ENCODE results near the gene C13orf46.
"Not testable (repeated sequence)": the region's sequence is repeated elsewhere in the genome, so short reads cannot be mapped to it uniquely, and the experiment has no call there.

C13orf46 gene

GRCh38 chr13:113973218-113974164 lies at the start of gene C13orf46:
Gene C13orf46 (minus strand): TSS chr13:113974076. CDS start chr13:113973997, 79 bp downstream.
- in situ Hi-C loops (cut with MboI; ENCODE audit: low sequenced_read_pairs): no loop called here
- Histone ChIP-seq H3K36me3 (replicated peaks) (no peaks in the 10 kb centered on the region), H3K27me3 (ENCODE audit: low read depth) (no peaks in the 10 kb centered on the region), H3K4me3 (no peak within 1 kb of the TSS), H3K9me3 (no peaks in the 10 kb centered on the region), H3K4me1 (no peaks in the 10 kb centered on the region)
- DNase-seq (ENCODE audit: low spot score in 2 of 2): no peak

GRCh38 chr13:114022876-114023275 lies 49.0 kb upstream of the C13orf46 start:
- no peak for DNase-seq (ENCODE audit: low spot score in 2 of 2)
- no peak overlapping the region for H3K4me3 ChIP-seq
- in situ Hi-C loops (cut with MboI; ENCODE audit: low sequenced_read_pairs): no loop called here
- no peaks in the 10 kb centered on the region for H3K4me1 ChIP-seq
- H3K27me3 ChIP-seq (ENCODE audit: low read depth): no peaks in the 10 kb centered on the region
- no peaks in the 10 kb centered on the region for H3K36me3 ChIP-seq (replicated peaks)
- no peaks in the 10 kb centered on the region for H3K9me3 ChIP-seq

DNA sequence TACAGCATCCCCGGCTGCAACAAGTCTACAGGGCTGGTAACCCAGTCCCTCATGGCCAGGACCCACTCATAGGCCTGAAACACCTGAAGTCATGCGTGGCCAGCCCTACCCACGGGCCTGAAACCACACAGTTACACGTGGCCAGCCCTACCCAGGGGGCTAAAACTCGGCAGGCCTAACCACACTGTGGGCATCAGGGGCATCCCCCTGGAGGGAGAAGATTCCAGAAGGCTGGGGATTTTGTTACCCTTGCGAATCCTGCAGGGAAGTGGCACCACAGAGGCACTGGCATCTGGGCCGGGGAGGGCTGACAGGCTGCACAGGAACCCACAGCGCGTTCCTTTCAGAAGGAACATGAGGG lies 48.4 kb upstream of the C13orf46 start:
- no peaks in the 10 kb centered on the region for H3K36me3 ChIP-seq (replicated peaks)
- H3K9me3 ChIP-seq: no peaks in the 10 kb centered on the region
- no peak overlapping the region for H3K4me3 ChIP-seq
- no peaks in the 10 kb centered on the region for H3K27me3 ChIP-seq (ENCODE audit: low read depth)
- no peaks in the 10 kb centered on the region for H3K4me1 ChIP-seq
- in situ Hi-C loops (cut with MboI; ENCODE audit: low sequenced_read_pairs): no loop called here
- no peak for DNase-seq (ENCODE audit: low spot score in 2 of 2)

- no peak overlapping the region for H3K4me3 ChIP-seq
- DNase-seq (ENCODE audit: low spot score in 2 of 2): no peak
- H3K9me3 ChIP-seq: no peaks in the 10 kb centered on the region
- no peaks in the 10 kb centered on the region for H3K36me3 ChIP-seq (replicated peaks)
- no peaks in the 10 kb centered on the region for H3K4me1 ChIP-seq
- H3K27me3 ChIP-seq (ENCODE audit: low read depth): no peaks in the 10 kb centered on the region
- in situ Hi-C loops (cut with MboI; ENCODE audit: low sequenced_read_pairs): no loop called here
These were observed 47.8 kb upstream of the C13orf46 start for GRCh38 chr13:114021464-114022308.

DNA sequence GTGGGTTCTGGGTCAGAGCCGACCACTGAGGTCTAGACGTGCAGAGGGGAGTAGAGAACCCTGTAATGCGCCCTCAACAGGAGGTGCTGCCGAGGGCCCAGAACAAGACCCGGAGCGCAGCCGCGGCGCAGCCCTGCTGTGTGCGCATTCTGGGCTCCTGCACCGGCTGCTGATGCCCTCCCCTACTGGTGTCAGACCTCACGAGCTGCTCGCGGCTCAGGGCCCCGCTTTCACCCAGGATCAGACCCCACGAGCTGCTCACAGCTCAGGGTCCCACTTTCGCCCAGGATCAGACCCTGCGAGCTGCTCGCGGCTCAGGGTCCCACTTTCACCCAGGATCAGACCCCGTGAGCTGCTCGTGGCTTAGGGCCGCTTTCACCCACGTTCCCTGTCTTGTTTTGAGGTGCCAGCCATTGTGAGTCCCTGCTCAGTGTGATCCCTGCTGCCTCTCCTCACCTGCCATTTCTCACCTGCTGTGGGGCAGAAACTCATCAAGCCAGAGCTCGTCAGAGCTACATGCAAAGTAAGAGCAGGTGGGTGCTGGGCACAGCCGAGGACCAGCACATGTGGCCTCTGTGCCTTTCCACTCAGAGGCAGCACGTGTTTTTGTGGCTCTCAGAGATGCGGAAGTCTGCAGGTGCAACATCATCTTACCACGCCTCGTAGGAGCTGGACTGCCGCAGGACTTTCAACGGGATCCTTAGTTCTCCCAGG lies 47.0 kb upstream of the C13orf46 start:
- Histone ChIP-seq H3K27me3 (ENCODE audit: low read depth) (no peaks in the 10 kb centered on the region), H3K4me1 (no peaks in the 10 kb centered on the region), H3K36me3 (replicated peaks) (no peaks in the 10 kb centered on the region), H3K4me3 (no peak overlapping the region), H3K9me3 (no peaks in the 10 kb centered on the region)
- in situ Hi-C loops (cut with MboI; ENCODE audit: low sequenced_read_pairs): no loop called here
- no peak for DNase-seq (ENCODE audit: low spot score in 2 of 2)

DNA sequence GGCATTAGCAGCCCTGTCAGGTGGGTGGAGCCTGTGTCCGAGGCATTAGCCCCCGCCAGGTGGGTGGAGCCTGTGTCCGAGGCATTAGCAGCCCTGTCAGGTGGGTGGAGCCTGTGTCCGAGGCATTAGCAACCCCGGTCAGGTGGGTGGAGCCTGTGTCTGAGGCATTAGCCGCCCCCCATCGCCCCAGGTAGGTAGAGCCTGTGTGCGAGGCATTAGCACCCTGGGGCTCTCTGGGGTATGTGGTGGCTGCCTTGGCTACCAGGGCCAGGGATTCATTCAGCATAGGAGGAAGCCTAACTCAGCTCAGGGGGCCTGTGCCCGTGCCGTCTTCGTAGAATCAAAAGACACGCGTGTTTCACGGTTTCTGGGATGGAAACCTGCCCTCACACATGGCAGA lies 46.3 kb upstream of the C13orf46 start:
- DNase-seq (ENCODE audit: low spot score in 2 of 2); H3K27me3 ChIP-seq (ENCODE audit: low read depth); H3K36me3 ChIP-seq (replicated peaks); in situ Hi-C loops (cut with MboI; ENCODE audit: low sequenced_read_pairs); H3K4me1 ChIP-seq; H3K4me3 ChIP-seq; H3K9me3 ChIP-seq: not testable (repeated sequence)

- no peaks in the 10 kb centered on the region for H3K36me3 ChIP-seq (replicated peaks)
- in situ Hi-C loops (cut with MboI; ENCODE audit: low sequenced_read_pairs): no loop called here
- H3K27me3 ChIP-seq (ENCODE audit: low read depth): no peaks in the 10 kb centered on the region
- H3K9me3 ChIP-seq: no peaks in the 10 kb centered on the region
- no peaks in the 10 kb centered on the region for H3K4me1 ChIP-seq
- no peak overlapping the region for H3K4me3 ChIP-seq
- DNase-seq (ENCODE audit: low spot score in 2 of 2): peak in 1 of 2 experiments; percentile 60
These were observed 45.5 kb upstream of the C13orf46 start for GRCh38 chr13:114019367-114019766.

DNA sequence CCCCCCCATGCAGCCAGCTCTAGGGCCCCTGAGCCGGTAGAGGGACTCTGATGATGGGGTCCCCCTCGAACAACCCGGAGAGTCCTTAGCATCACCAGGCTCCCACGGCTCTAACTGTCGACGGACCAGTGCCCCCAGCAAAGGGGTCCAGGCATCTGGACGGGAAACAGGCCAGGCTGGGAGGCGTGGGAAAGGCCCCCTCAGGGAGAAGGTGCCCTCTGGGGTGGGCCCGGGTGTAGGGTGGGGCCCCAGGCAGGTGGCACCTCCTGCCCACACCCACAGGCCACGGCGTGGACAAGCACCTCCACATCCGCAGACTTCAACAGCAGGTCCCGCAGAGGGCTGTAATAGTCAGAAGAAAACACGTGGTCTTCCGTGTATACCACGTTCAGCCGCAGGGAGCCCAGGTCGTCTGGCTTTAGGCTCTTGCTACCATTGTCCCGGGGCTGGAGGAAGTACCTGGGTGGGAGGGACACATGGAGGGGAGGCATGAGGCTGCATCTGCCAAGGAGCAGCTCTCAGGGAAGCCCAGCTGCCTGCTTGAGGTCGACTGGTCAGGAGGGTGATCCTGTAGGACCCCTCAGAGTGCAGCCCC lies 44.7 kb upstream of the C13orf46 start:
- Histone ChIP-seq H3K4me1 (no peaks in the 10 kb centered on the region), H3K9me3 (no peaks in the 10 kb centered on the region), H3K36me3 (replicated peaks) (no peaks in the 10 kb centered on the region), H3K27me3 (ENCODE audit: low read depth) (no peaks in the 10 kb centered on the region), H3K4me3 (no peak overlapping the region)
- in situ Hi-C loops (cut with MboI; ENCODE audit: low sequenced_read_pairs): no loop called here
- DNase-seq (ENCODE audit: low spot score in 2 of 2): no peak

GRCh38 chr13:114017966-114018365 lies 44.1 kb upstream of the C13orf46 start:
- Histone ChIP-seq H3K36me3 (replicated peaks) (no peaks in the 10 kb centered on the region), H3K4me3 (no peak overlapping the region), H3K27me3 (ENCODE audit: low read depth) (no peaks in the 10 kb centered on the region), H3K4me1 (no peaks in the 10 kb centered on the region), H3K9me3 (no peaks in the 10 kb centered on the region)
- in situ Hi-C loops (cut with MboI; ENCODE audit: low sequenced_read_pairs): no loop called here
- no peak for DNase-seq (ENCODE audit: low spot score in 2 of 2)

GRCh38 chr13:114017028-114017630 lies 43.3 kb upstream of the C13orf46 start:
- H3K27me3 ChIP-seq (ENCODE audit: low read depth): no peaks in the 10 kb centered on the region
- no peak overlapping the region for H3K4me3 ChIP-seq
- no peak for DNase-seq (ENCODE audit: low spot score in 2 of 2)
- in situ Hi-C loops (cut with MboI; ENCODE audit: low sequenced_read_pairs): no loop called here
- H3K36me3 ChIP-seq (replicated peaks): no peaks in the 10 kb centered on the region
- H3K9me3 ChIP-seq: no peaks in the 10 kb centered on the region
- H3K4me1 ChIP-seq: no peaks in the 10 kb centered on the region

DNA sequence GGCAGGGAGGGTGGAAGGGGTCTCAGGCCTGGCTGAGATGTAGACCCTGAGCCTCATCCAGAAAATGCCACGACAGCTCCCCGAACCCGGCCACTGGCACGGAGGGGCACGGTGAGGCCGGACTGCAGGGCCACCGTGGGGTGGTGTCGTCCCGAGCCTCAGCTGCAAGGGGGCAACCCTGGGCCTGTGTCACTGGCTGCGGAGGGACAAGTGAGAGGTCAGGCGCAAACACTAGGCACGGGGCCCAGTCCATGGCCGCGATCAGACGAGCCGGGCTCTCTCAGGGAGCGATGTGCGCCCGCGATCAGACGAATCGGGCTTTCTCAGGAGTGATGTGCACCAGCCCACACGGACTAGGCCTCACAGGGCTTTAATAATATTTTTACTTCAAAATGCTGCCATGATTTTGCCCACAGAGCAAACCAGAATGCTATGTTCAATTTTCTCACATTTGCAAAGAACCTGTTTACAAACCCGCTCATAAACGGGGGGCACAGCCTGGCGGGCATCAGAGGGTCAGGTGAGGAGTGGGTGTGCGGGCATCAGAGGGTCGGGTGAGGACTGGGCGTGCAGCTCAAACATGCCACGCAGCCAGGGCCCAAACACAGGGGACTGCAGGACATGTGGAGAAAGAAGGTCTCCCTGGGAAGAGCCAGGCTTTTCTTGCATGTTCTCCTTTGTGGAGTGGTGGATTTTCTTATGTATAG lies 42.6 kb upstream of the C13orf46 start:
- no peaks in the 10 kb centered on the region for H3K36me3 ChIP-seq (replicated peaks)
- DNase-seq (ENCODE audit: low spot score in 2 of 2): no peak
- no peak overlapping the region for H3K4me3 ChIP-seq
- H3K4me1 ChIP-seq: no peaks in the 10 kb centered on the region
- in situ Hi-C loops (cut with MboI; ENCODE audit: low sequenced_read_pairs): no loop called here
- H3K27me3 ChIP-seq (ENCODE audit: low read depth): no peaks in the 10 kb centered on the region
- no peaks in the 10 kb centered on the region for H3K9me3 ChIP-seq

DNA sequence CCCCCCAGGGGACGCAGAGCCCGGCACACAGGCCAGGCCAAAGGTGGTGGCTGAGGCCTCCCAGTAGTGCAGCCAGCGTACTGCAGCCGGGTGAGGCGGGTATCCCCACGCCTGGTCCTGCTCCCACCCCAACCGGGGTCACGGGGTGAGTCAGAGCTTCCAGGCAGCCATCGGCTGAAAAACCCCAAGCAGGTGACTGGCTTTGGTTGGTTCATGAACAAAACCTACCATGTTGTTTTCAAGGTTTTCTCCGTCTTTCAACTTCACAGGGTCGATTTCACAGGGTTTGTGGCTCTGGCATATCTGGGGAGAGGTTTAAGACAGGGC lies 42.1 kb upstream of the C13orf46 start:
- Histone ChIP-seq H3K27me3 (ENCODE audit: low read depth) (no peaks in the 10 kb centered on the region), H3K4me1 (no peaks in the 10 kb centered on the region), H3K9me3 (no peaks in the 10 kb centered on the region), H3K4me3 (no peak overlapping the region), H3K36me3 (replicated peaks) (no peaks in the 10 kb centered on the region)
- in situ Hi-C loops (cut with MboI; ENCODE audit: low sequenced_read_pairs): no loop called here
- DNase-seq (ENCODE audit: low spot score in 2 of 2): no peak

Measured in HAP-1 (cell line).